ENCODE data around the gene ARHGEF28. TPM values are rescaled to one million over a fixed set of nuclear protein-coding genes. Genes with fewer than 3 reads are reported as not detected.
A peak's percentile ranks its signal among the peaks of the same experiment; 100 is the strongest.

ARHGEF28 gene
- total RNA-seq, 1 donor from 2014 or later: 37.4 TPM

GRCh38 chr5:73641811-73642210, 15.8 kb downstream of the ARHGEF28 start:
- Histone ChIP-seq H3K27me3 (ENCODE audit: control insufficient read depth, insufficient read depth, low read length) (no peaks in the 10 kb centered on the region), H3K4me3 (ENCODE audit: low read depth, low read length) (no peak overlapping the region), H3K36me3 (ENCODE audit: control insufficient read depth, insufficient read depth, low read length) (no peaks in the 10 kb centered on the region)
- FAIRE-seq (no peak), DNase-seq (ENCODE audit: low read depth) (no peak)
- TF ChIP-seq, protein P1, sequence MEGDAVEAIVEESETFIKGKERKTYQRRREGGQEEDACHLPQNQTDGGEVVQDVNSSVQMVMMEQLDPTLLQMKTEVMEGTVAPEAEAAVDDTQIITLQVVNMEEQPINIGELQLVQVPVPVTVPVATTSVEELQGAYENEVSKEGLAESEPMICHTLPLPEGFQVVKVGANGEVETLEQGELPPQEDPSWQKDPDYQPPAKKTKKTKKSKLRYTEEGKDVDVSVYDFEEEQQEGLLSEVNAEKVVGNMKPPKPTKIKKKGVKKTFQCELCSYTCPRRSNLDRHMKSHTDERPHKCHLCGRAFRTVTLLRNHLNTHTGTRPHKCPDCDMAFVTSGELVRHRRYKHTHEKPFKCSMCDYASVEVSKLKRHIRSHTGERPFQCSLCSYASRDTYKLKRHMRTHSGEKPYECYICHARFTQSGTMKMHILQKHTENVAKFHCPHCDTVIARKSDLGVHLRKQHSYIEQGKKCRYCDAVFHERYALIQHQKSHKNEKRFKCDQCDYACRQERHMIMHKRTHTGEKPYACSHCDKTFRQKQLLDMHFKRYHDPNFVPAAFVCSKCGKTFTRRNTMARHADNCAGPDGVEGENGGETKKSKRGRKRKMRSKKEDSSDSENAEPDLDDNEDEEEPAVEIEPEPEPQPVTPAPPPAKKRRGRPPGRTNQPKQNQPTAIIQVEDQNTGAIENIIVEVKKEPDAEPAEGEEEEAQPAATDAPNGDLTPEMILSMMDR (IDR thresholded peaks at IDR 0.05; ENCODE audit: insufficient read depth, low read length, severe bottlenecking): no peak

- Histone ChIP-seq H3K4me3 (ENCODE audit: low read depth, low read length) (no peak overlapping the region), H3K27me3 (ENCODE audit: control insufficient read depth, insufficient read depth, low read length) (no peaks in the 10 kb centered on the region), H3K36me3 (ENCODE audit: control insufficient read depth, insufficient read depth, low read length) (no peaks in the 10 kb centered on the region)
- TF ChIP-seq, protein P1 (IDR thresholded peaks at IDR 0.05; ENCODE audit: insufficient read depth, low read length, severe bottlenecking): no peak
- DNase-seq (ENCODE audit: low read depth) (no peak), FAIRE-seq (no peak)
Measured at GRCh38 chr5:73642344-73642743, 16.3 kb downstream of the ARHGEF28 start.

DNA sequence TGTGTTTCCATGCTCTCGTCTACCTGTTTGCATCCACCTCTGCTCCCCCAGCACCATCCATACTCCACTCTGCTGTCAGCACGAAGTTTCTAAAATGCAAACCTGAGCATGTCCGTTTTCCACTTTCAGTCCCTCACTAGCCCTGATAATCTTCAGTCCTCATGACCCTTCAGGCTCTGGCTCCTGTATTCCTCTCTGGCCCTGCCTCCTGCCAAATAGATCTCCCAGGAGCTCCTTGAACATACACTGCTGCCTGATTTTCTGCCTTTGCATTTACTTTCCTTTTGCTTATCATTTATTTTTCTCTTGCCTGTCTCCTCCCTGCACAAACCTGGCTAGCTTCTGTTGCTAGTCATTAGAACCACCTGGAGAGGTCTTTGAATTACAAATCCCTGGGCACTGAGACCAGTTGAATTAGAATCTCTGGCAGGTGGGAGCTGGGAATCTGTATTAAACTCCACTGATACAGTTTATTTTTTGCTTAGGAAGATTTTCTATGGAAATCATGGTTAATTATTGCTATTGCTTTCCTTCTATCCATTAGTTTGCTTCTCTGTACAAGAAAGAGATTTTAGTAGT, 18.5 kb downstream of the ARHGEF28 start:
- DNase-seq (ENCODE audit: low read depth) (no peak), FAIRE-seq (no peak)
- TF ChIP-seq, protein P1 (IDR thresholded peaks at IDR 0.05; ENCODE audit: insufficient read depth, low read length, severe bottlenecking): no peak
- Histone ChIP-seq H3K27me3 (ENCODE audit: control insufficient read depth, insufficient read depth, low read length) (no peaks in the 10 kb centered on the region), H3K4me3 (ENCODE audit: low read depth, low read length) (no peak overlapping the region), H3K36me3 (ENCODE audit: control insufficient read depth, insufficient read depth, low read length) (no peaks in the 10 kb centered on the region)

DNA sequence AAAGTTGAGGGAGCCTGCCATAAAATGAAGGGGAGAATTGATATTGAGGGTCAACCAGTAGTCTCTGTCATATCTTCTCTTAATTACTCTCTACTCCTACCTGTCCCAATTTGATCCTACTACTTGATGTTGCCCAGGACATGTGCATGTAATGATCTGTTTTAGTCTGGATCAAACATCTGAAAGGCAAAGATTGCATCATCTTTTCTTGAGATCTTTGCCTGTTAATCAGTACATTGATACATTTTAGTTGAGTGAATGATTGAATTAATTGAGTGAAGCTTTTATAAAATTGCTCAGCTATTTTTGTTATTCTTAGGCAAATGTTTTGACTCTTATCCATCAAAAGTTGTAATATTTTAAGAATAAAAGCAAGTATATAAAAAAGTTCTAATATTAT, 21.7 kb downstream of the ARHGEF28 start:
- Histone ChIP-seq H3K36me3 (ENCODE audit: control insufficient read depth, insufficient read depth, low read length) (no peaks in the 10 kb centered on the region), H3K27me3 (ENCODE audit: control insufficient read depth, insufficient read depth, low read length) (no peaks in the 10 kb centered on the region), H3K4me3 (ENCODE audit: low read depth, low read length) (no peak overlapping the region)
- TF ChIP-seq, protein P1 (IDR thresholded peaks at IDR 0.05; ENCODE audit: insufficient read depth, low read length, severe bottlenecking): no peak
- FAIRE-seq (no peak), DNase-seq (ENCODE audit: low read depth) (no peak)

DNA sequence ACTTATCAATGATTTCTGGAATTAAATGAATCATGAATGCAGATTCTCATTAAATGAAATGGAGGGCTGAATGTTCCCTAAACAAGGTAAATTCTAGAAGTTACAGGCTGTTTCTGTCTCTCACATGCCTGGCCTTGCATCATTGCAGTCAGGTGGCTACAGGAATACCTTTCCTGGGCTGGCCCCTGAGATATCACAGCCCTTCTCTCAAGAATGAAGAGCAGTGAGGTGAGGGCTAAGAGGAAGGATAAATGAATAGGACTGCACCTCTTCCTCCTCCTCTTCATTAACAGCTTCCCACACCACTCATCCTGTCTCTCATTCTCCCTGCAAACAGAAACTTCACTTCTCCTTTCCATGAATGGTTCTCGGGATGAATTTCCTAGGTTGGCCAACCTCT, 22.5 kb downstream of the ARHGEF28 start:
- Histone ChIP-seq H3K27me3 (ENCODE audit: control insufficient read depth, insufficient read depth, low read length) (no peaks in the 10 kb centered on the region), H3K4me3 (ENCODE audit: low read depth, low read length) (no peak overlapping the region), H3K36me3 (ENCODE audit: control insufficient read depth, insufficient read depth, low read length) (no peaks in the 10 kb centered on the region)
- FAIRE-seq (no peak), DNase-seq (ENCODE audit: low read depth) (peak; percentile 46)
- TF ChIP-seq, protein P1 (IDR thresholded peaks at IDR 0.05; ENCODE audit: insufficient read depth, low read length, severe bottlenecking): no peak

GRCh38 chr5:73649926-73650325, 23.9 kb downstream of the ARHGEF28 start:
- no peaks in the 10 kb centered on the region for H3K36me3 ChIP-seq (ENCODE audit: control insufficient read depth, insufficient read depth, low read length)
- no peaks in the 10 kb centered on the region for H3K27me3 ChIP-seq (ENCODE audit: control insufficient read depth, insufficient read depth, low read length)
- TF ChIP-seq, protein P1 (IDR thresholded peaks at IDR 0.05; ENCODE audit: insufficient read depth, low read length, severe bottlenecking): no peak
- FAIRE-seq: no peak
- no peak for DNase-seq (ENCODE audit: low read depth)
- H3K4me3 ChIP-seq (ENCODE audit: low read depth, low read length): no peak overlapping the region

Data from bronchial epithelial cell (primary cell).